GM04503 (cell line): ENCODE results near the gene RNF39.

Experiments used
- DNase-seq: peaks from one replicate; pipeline ENCODE4 v3.0.0-alpha.2; 2012; ENCODE audit warnings: low read depth

Gene RNF39

DNA sequence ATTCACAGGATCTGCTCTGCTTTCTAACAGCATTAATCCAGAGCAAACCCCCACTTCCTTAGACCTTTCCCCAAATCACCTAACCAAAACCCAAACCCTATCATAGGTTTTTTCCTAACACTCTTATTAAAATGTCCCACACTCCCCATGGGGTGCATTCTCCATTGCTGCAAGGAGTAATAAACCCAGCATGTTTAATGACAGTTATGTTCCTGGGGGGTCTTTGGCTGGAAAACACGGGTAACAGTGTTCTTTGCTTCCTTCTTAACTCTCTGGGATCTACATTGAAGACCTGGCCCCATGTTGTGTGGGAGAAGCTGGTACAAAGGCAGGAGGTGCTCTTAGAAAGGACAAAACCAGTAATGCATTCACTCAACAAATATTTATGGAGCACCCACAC is 21.3 kb upstream of the RNF39 start:
- no peak for DNase-seq

- DNase-seq = no peak
Observed at GRCh38 chr6:30093951-30094661, 18.5 kb upstream of the RNF39 start.

DNA sequence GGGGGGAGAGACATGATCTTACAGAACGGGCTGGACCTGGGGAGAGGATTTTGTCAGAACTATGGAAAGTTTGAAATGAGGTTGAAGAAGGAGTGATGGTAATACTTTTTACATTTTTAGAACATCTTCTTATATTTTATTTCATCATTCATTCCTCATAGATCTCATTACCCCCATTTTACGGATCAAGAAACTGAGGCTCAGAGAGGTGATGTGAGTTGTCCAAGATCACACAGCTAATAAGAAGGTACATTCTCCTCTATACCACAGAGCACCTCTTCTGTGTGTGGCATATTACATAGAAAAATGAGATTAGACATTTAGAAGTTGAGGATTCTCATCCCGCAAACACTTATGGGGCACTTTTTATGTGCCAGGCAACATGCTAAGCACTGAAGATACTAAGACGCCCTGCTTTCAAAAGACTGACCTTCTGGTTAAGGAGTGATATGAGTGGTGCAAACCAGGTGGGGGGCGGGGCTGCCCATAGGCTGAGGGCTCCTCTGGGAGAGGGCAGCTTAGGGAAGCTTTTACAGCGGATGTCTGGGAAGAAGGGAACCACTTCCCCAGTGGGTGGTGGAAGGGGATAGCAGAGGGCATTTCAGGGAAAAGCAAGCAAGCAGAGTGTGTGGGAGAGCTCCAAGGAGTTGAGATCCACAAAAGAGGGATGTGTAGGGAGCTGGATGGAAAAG is 17.4 kb upstream of the RNF39 start:
- no peak for DNase-seq

GRCh38 chr6:30091577-30092381 is 16.2 kb upstream of the RNF39 start:
- peak; percentile 91 for DNase-seq

- no peak for DNase-seq
Observed at GRCh38 chr6:30087876-30088275, 12.3 kb upstream of the RNF39 start.

GRCh38 chr6:30077218-30077617 is 1.6 kb upstream of the RNF39 start:
- DNase-seq = no peak

DNA sequence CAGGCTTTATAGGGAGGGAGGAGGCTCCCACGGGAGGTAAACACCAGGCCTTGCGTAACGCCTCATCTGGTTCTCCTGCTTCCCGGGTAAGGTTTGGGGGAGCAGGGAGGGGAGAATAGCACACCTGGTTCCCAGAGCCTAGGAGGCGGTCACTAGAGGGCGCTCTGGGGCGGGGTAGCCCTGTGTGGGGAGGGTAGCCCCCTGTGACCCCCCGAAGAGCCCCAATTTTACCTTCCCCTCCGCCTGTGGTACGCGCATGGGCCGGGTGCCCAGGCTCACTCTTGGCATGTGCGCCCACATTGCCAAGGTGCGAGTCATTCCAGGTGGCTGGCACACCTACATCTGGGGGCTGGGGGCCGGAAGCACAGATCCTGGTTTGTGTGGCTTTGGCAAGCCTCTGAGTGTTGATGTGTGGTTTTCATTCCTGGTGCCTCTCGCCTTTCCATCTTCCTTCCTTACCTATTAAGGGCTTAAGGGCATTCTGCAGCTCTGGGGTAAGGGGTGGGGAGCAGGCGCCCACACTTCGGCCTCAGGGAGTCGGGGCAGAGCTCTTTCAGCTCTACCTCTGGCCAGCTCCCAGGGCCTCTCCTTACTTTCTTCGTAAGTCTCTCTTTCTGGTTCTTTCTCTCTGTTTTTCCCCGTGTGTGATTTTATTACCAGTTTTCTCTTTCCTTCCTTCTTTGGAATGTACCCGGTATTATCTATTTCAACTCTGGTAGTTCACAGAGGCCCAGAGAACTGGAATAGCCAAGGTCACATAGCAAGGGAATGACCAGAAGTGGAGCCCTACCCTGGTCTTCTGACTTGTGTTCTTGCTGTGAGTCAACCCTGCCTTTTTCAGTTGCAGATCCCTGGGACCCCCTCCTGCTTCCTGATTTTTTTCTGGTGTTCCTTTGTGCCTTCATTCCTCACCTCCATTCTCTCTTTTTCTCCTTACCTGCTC is 492 bp upstream of the RNF39 start:
- DNase-seq = no peak

GRCh38 chr6:30074331-30075093 is 1.1 kb downstream of the RNF39 start:
- DNase-seq = no peak

- no peak for DNase-seq
Observed at GRCh38 chr6:30073489-30074235, 1.9 kb downstream of the RNF39 start.

DNA sequence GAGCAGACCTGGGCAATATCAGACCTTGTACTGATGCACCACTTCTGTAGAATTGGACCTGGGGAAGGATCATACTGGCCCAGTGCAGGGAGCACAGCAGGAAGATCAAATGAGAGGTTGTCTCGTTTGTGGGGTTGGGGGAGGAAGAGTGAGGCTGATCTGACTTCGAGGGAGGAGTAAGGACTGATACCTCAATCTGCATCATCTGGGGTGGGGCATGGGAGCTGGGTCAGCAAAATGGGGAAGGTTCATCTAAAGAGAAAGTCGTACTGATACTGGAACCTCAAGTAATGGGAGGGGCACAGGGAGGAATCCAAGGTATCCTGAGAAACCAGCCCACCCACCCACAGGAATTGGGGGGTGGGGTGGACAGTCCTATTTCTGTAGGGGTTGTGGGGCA is 3.7 kb downstream of the RNF39 start:
- DNase-seq = no peak

DNA sequence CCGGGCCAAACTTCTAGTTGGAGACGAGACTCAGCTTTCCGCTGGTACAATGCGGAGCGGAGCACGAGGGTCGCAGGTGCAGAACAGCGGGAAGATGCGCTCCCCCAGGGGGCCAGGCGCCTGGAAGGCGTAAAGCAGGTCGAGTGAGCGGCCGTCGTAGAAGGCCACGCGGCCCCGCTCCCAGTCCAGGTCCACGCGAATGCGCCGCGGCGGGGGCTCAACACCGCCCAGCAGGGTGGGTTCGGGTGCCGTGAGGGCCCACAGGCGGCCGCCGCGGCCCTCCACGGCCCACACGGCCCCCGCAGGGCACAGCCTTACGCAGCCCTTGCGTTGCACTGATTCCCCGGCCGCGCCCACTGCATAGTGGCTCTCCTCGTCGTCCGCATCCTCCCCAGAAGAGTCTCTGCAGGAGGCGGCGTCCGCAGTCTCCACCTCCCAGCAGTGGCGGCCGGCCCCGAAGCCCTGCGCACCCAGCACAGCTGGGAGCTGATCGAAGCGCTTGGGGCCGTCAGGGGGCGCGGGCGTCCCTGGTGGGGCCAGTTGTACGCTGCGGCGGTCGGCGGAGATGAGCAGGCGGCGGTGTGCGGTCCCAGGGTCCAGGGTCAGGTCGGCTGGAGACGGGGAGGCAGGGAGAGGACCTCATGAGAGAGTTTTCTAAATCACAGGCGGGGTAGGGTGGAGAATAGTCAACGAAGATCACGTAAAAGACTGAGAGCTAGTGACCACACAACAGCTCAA is 4.3 kb downstream of the RNF39 start:
- no peak for DNase-seq

DNA sequence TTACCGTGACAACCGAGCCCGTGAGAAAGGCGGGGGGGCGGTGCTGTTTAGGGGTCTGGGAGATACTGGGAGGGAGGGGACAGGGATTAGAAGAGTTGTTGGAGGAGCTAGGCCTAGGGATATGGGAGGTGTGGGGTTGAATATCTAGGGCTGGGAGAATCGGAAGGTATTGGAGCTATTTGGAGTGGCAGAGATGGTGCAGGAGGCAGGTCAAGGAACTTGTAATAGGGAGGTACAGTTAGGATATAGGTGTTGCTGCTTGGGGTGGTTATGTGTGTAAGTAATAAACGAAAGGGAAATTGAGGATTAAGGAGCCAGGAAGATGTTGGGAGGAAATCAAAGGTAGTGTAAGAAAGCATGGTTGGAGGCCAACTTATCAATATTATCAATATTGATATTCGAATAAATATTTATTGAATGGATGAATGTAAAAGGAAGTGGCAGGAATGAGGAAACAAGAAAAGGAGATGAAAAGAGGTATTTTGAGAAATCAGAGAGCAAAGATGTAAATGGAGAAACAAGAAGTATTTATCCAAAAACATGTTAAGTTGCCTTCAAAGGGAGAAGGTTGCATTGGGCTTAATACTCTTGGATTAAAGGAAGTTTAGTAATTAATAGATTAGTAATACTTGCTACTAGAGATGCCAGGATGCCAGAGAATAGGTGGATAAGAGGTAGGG is 8.0 kb downstream of the RNF39 start:
- no peak for DNase-seq

- peak; percentile 97 for DNase-seq
Observed at GRCh38 chr6:30066577-30067459, 8.8 kb downstream of the RNF39 start, which contains the start of gene PPP1R11. TSS of gene PPP1R11 (plus strand) at chr6:30067198. CDS start at chr6:30067411, 213 bp downstream.

DNA sequence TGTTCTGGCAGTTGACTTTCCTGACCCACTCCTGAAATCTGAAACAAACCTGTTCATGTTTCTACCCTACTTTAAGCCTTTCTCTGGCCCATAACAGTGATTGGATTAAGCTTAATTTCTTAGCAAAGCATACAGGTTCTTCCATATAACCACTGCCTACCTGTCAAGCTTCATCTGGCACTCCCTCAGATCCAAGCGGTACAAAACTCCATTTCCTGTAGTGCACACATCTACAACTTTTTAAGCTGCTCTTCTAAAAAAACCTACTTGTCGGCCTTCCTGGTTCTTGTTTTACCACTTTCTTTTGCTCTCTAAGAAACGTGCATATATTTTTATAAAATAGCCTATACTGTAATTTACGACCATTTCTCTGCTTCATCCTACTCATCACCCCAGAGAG is 9.5 kb downstream of the RNF39 start:
- no peak for DNase-seq

DNA sequence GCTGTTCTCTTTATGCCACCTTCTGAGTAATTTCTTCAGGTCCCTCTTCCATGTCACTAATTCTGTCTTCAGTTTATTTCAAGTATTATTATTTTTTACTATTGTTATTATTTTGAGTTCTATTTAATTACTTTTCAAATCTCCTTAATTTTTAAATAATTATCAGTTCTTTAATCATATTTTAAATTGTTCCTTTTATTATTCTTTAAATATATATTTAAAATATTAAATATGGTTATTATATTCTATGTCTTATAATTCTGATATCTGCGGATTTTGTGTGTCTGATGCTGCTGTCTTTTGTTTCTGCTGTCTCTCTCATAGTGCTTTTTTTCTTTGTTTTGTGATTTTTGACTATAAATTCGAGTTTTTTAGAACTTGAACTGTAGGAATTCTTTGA is 12.3 kb downstream of the RNF39 start:
- DNase-seq = no peak

GRCh38 chr6:30062471-30063178 is 12.9 kb downstream of the RNF39 start:
- no peak for DNase-seq

DNA sequence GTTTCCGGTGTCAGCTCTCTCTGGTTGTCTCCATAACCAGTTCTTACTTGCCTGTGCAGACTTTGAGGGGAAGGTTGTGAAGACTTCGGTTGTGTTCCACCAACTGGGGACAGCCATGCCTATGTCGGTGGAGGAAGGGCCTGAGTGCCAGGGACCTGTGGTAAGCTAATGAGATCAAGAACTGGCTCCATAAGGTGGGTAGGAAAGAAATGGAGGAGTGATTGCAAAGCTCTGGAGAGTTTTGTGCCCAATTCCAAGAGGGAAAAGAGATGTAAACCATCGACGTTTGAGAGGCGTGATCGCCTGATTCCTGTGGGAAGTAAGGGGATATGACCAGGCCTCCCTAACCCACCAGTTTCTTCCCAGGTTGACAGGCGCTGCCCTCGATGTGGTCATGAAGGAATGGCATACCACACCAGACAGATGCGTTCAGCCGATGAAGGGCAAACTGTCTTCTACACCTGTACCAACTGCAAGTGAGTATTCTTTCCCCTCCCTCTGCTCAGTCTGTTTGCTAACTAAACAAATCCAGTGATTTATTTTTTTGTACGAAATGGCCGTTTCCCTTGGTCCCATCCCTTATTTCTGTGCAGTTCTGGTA is 13.6 kb downstream of the RNF39 start:
- DNase-seq = no peak
